Measurements from ENCODE around the gene P4HA1. TPM values are rescaled to one million over a fixed set of nuclear protein-coding genes. Genes with fewer than 3 reads are reported as not detected.
"Not testable (repeated sequence)": the region's sequence is repeated elsewhere in the genome, so short reads cannot be mapped to it uniquely, and the experiment has no call there.

The P4HA1 gene
- total and polyA plus RNA-seq, 4 donors: 10.6 to 72.5 (median 28.6) TPM

DNA sequence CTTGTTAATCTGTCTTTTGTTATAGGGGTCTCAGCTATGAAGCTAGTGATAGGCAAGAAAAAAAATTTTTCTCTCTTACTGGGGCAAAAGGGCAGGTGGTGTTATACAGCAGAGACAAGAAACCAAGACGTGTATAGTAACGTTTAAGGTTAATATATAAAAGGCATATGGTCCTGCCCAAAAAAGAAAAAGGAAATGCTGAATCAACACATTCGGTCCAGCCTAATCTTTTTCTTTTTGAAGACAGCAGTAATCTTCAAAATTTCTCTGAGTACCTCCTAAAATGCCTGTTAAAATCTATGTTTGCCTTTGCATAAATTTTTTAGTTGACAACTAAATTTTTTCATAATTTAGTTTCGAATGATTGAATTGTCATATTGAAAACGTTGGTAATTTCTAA is 54.5 kb downstream of the P4HA1 start:
- H3K4me3 ChIP-seq (ENCODE audit: low read length in 2 of 2): no peak overlapping the region
- no peaks in the 10 kb centered on the region for H3K36me3 ChIP-seq (ENCODE audit: control insufficient read depth in 1 of 2, insufficient read depth in 2 of 2, low read length in 1 of 2)
- no peak overlapping the region for H3K27ac ChIP-seq (ENCODE audit: low read depth in 1 of 2, low read length in 2 of 2)
- intact Hi-C loops (cut with DNase I): no loop called here
- WGBS, 2 donors: 93 to 95% methylated on average over 5 of the region's 5 CpGs
- ATAC-seq (ENCODE audit: low FRiP score) (no peak), DNase-seq (no peak)
- H3K4me1 ChIP-seq (ENCODE audit: control insufficient read depth in 1 of 2, insufficient read depth in 2 of 2, low read length in 2 of 2): no peaks in the 10 kb centered on the region
- H3K9me3 ChIP-seq (ENCODE audit: control insufficient read depth, low read length): no peaks in the 10 kb centered on the region
- H3K27me3 ChIP-seq (ENCODE audit: control insufficient read depth in 1 of 2, insufficient read depth in 2 of 2, low read length in 1 of 2): no peaks in the 10 kb centered on the region

DNA sequence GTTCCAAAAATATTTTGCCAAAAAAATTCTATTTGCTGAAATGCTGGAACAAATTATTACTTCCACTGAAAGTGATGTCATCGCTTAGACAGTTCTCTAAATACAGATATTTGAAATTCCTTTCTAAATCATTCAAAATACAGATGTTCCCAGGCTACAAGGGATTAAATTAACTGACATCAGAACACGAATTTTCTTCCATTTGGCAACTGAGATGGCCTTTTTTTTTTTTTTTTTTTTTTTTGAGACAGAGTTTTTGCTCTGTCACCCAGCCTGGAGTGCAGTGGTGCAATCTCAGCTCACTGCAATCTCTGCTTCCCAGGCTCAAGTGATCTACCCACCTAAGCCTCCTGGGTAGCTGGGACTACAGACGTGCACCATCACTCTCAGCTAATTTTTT is 57.0 kb downstream of the P4HA1 start:
- Histone ChIP-seq H3K27me3 (ENCODE audit: control insufficient read depth in 1 of 2, insufficient read depth in 2 of 2, low read length in 1 of 2) (no peaks in the 10 kb centered on the region), H3K4me1 (ENCODE audit: control insufficient read depth in 1 of 2, insufficient read depth in 2 of 2, low read length in 2 of 2) (no peaks in the 10 kb centered on the region), H3K9me3 (ENCODE audit: control insufficient read depth, low read length) (no peaks in the 10 kb centered on the region), H3K27ac (ENCODE audit: low read depth in 1 of 2, low read length in 2 of 2) (no peak overlapping the region), H3K36me3 (ENCODE audit: control insufficient read depth in 1 of 2, insufficient read depth in 2 of 2, low read length in 1 of 2) (no peaks in the 10 kb centered on the region), H3K4me3 (ENCODE audit: low read length in 2 of 2) (no peak overlapping the region)
- intact Hi-C loops (cut with DNase I): no loop called here
- DNase-seq (no peak), ATAC-seq (ENCODE audit: low FRiP score) (peak; percentile 63)
- 52 to 58% methylated on average over 3 of the region's 3 CpGs for WGBS, 2 donors

DNA sequence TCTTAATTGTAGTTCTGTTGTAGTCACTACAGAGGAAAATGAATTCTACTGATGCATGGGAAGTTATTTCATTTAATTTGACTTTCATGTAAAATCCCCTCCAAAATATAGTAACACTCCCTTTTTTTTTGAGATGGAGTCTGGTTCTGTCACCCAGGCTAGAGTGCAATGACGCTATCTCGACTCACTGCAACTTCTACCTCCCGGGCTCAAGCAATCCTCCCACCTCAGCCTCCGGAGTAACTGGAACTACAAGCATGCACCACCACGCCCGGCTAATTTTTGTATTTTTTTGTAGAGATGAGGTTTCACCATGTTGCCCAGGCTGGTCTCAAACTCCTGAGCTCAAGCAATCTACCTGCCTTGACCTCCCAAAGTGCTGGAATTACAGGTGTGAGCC is 60.4 kb downstream of the P4HA1 start:
- intact Hi-C loops (cut with DNase I); H3K4me1 ChIP-seq (ENCODE audit: control insufficient read depth in 1 of 2, insufficient read depth in 2 of 2, low read length in 2 of 2); ATAC-seq (ENCODE audit: low FRiP score); DNase-seq; H3K27me3 ChIP-seq (ENCODE audit: control insufficient read depth in 1 of 2, insufficient read depth in 2 of 2, low read length in 1 of 2); H3K27ac ChIP-seq (ENCODE audit: low read depth in 1 of 2, low read length in 2 of 2); H3K9me3 ChIP-seq (ENCODE audit: control insufficient read depth, low read length); H3K36me3 ChIP-seq (ENCODE audit: control insufficient read depth in 1 of 2, insufficient read depth in 2 of 2, low read length in 1 of 2); H3K4me3 ChIP-seq (ENCODE audit: low read length in 2 of 2): not testable (repeated sequence)
- 89 to 95% methylated on average over 6 of the region's 6 CpGs for WGBS, 2 donors

DNA sequence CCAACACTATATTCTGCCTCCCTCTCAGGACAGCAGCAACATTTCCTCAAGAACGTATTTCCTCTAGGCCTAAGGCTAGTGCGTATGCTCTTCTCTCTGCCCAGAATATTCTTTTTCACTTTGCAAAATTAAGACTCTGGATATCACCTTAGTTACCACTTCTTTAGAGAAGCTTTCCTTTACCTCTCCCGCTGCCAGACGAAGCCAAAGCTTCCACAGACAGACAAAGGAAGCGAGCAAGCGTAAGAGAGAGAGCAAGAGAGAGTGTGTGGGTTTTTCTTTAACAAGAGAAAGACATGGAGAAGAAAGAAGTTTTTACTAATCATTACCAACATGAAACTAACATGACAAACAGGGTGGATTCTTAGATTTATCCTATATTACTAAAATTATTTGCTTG is 64.1 kb downstream of the P4HA1 start:
- WGBS, 2 donors: 95 to 96% methylated on average over 6 of the region's 6 CpGs
- no peaks in the 10 kb centered on the region for H3K9me3 ChIP-seq (ENCODE audit: control insufficient read depth, low read length)
- H3K4me1 ChIP-seq (ENCODE audit: control insufficient read depth in 1 of 2, insufficient read depth in 2 of 2, low read length in 2 of 2): no peaks in the 10 kb centered on the region
- H3K27ac ChIP-seq (ENCODE audit: low read depth in 1 of 2, low read length in 2 of 2): no peak overlapping the region
- H3K27me3 ChIP-seq (ENCODE audit: control insufficient read depth in 1 of 2, insufficient read depth in 2 of 2, low read length in 1 of 2): no peaks in the 10 kb centered on the region
- no peak overlapping the region for H3K4me3 ChIP-seq (ENCODE audit: low read length in 2 of 2)
- intact Hi-C loops (cut with DNase I): no loop called here
- ATAC-seq (ENCODE audit: low FRiP score) (no peak), DNase-seq (no peak)
- peaks cover 0 to 5% of the 10 kb centered on the region in 2 donors for H3K36me3 ChIP-seq (ENCODE audit: control insufficient read depth in 1 of 2, insufficient read depth in 2 of 2, low read length in 1 of 2)

DNA sequence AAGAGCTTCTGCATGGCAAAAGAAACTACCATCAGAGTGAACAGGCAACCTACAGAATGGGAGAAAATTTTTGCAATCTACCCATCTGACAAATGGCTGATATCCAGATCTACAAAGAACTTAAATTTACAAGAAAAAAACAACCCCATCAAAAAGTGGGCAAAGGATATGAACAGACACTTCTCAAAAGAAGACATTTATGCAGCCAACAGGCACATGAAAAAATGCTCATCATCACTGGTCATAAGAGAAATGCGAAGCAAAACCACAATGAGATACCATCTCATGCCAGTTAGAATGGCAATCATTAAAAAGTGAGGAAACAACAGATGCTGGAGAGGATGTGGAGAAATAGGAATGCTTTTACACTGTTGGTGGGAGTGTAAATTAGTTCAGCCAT is 70.0 kb downstream of the P4HA1 start:
- H3K27ac ChIP-seq (ENCODE audit: low read depth in 1 of 2, low read length in 2 of 2); H3K36me3 ChIP-seq (ENCODE audit: control insufficient read depth in 1 of 2, insufficient read depth in 2 of 2, low read length in 1 of 2); H3K9me3 ChIP-seq (ENCODE audit: control insufficient read depth, low read length); intact Hi-C loops (cut with DNase I); DNase-seq; H3K4me1 ChIP-seq (ENCODE audit: control insufficient read depth in 1 of 2, insufficient read depth in 2 of 2, low read length in 2 of 2); H3K4me3 ChIP-seq (ENCODE audit: low read length in 2 of 2); H3K27me3 ChIP-seq (ENCODE audit: control insufficient read depth in 1 of 2, insufficient read depth in 2 of 2, low read length in 1 of 2); ATAC-seq (ENCODE audit: low FRiP score): not testable (repeated sequence)
- WGBS, 2 donors: 93 to 97% methylated on average over 1 of the region's 1 CpG

DNA sequence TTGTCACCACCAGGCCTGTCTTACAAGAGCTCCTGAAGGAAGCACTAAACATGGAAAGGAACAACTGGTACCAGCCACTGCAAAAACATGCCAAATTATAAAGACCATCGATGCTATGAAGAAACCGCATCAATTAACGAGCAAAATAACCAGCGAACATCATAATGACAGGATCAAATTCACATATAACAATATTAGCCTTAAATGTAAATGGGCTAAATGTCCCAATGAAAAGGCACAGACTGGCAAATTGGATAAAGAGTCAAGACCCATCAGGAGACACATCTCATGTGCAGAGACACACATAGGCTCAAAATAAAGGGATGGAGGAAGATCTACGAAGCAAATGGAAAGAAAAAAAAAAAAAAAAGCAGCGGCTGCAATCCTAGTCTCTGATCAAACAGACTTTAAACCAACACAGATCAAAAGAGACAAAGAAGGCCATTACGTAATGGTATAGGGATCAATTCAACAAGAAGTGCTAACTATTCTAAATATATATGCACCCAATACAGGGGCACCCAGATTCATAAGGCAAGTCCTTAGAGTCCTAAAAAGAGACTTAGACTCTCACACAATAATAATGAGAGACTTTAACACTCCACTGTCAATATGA is 73.1 kb downstream of the P4HA1 start:
- H3K4me1 ChIP-seq (ENCODE audit: control insufficient read depth in 1 of 2, insufficient read depth in 2 of 2, low read length in 2 of 2); DNase-seq; H3K27me3 ChIP-seq (ENCODE audit: control insufficient read depth in 1 of 2, insufficient read depth in 2 of 2, low read length in 1 of 2); H3K9me3 ChIP-seq (ENCODE audit: control insufficient read depth, low read length); H3K36me3 ChIP-seq (ENCODE audit: control insufficient read depth in 1 of 2, insufficient read depth in 2 of 2, low read length in 1 of 2); intact Hi-C loops (cut with DNase I); H3K4me3 ChIP-seq (ENCODE audit: low read length in 2 of 2); ATAC-seq (ENCODE audit: low FRiP score); H3K27ac ChIP-seq (ENCODE audit: low read depth in 1 of 2, low read length in 2 of 2): not testable (repeated sequence)
- 96 to 97% methylated on average over 7 of the region's 7 CpGs for WGBS, 2 donors

DNA sequence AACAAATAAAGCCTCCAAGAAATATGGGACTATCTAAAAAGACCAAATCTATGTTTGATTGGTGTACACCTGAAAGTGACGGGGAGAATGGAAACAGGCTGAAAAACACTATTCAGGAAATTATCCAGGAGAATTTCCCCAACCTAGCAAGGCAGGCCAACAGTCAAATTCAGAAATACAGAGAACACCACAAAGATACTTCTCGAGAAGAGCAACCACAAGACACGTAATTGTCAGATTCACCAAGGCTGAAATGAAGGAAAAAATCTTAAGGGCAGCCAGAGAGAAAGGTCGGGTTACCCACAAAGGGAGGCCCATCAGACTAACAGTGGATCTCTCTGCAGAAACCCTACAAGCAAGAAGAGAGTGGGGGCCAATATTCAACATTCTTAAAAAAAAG is 73.7 kb downstream of the P4HA1 start:
- H3K4me3 ChIP-seq (ENCODE audit: low read length in 2 of 2); H3K4me1 ChIP-seq (ENCODE audit: control insufficient read depth in 1 of 2, insufficient read depth in 2 of 2, low read length in 2 of 2); intact Hi-C loops (cut with DNase I); H3K27ac ChIP-seq (ENCODE audit: low read depth in 1 of 2, low read length in 2 of 2); ATAC-seq (ENCODE audit: low FRiP score); H3K27me3 ChIP-seq (ENCODE audit: control insufficient read depth in 1 of 2, insufficient read depth in 2 of 2, low read length in 1 of 2); H3K36me3 ChIP-seq (ENCODE audit: control insufficient read depth in 1 of 2, insufficient read depth in 2 of 2, low read length in 1 of 2); DNase-seq; H3K9me3 ChIP-seq (ENCODE audit: control insufficient read depth, low read length): not testable (repeated sequence)
- 90 to 98% methylated on average over 4 of the region's 4 CpGs for WGBS, 2 donors

DNA sequence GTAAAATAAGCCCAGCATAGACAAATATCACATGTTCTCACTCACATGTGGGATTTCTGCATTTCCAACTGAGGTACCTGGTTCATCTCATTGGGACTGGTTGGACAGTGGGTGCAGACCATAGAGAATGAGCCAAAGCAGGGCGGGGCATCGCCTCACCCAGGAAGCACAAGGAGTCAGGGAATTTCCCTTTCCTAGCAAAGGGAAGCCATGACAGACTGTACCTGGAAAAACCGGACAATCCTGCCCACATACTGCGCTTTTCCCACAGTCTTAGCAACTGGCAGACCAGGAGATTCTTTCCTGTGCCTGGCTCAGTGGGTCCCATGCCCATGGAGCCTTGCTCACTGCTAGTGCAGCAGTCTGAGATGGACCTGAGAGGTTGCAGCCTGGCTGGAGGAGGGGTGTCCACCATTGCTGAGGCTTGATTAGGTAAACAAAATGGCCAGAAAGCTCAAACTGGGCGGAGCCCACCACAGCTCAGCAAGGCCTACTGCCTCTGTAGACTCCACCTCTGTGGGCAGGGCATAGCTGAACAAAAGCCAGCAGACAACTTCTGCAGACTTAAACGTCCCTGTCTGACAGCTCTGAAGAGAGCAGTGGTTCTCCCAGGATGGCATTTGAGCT is 75.0 kb downstream of the P4HA1 start:
- H3K27ac ChIP-seq (ENCODE audit: low read depth in 1 of 2, low read length in 2 of 2); ATAC-seq (ENCODE audit: low FRiP score); H3K36me3 ChIP-seq (ENCODE audit: control insufficient read depth in 1 of 2, insufficient read depth in 2 of 2, low read length in 1 of 2); H3K4me3 ChIP-seq (ENCODE audit: low read length in 2 of 2); intact Hi-C loops (cut with DNase I); H3K27me3 ChIP-seq (ENCODE audit: control insufficient read depth in 1 of 2, insufficient read depth in 2 of 2, low read length in 1 of 2); H3K9me3 ChIP-seq (ENCODE audit: control insufficient read depth, low read length); DNase-seq; H3K4me1 ChIP-seq (ENCODE audit: control insufficient read depth in 1 of 2, insufficient read depth in 2 of 2, low read length in 2 of 2): not testable (repeated sequence)
- WGBS, 2 donors: 82 to 83% methylated on average over 6 of the region's 6 CpGs

DNA sequence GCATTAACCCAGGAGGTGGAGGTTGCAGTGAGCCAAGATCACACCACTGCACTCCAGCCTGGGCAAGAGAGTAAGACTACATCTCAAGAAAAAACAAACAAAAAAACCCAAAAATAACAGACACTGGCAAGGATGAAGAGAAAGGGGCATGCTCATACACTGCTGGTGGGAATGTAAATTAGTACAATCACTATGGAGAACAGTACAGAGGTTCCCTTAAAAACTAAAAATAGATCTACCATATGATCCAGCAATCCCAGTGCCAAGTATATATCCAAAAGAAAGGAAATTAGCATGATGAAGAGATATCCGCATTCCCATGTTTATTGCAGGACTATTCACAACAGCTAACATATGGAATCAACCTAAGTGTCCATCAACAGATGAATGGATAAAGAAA is 75.6 kb downstream of the P4HA1 start:
- Histone ChIP-seq H3K4me3 (ENCODE audit: low read length in 2 of 2) (no peak overlapping the region), H3K27ac (ENCODE audit: low read depth in 1 of 2, low read length in 2 of 2) (no peak overlapping the region), H3K9me3 (ENCODE audit: control insufficient read depth, low read length) (no peaks in the 10 kb centered on the region), H3K27me3 (ENCODE audit: control insufficient read depth in 1 of 2, insufficient read depth in 2 of 2, low read length in 1 of 2) (no peaks in the 10 kb centered on the region), H3K4me1 (ENCODE audit: control insufficient read depth in 1 of 2, insufficient read depth in 2 of 2, low read length in 2 of 2) (no peaks in the 10 kb centered on the region), H3K36me3 (ENCODE audit: control insufficient read depth in 1 of 2, insufficient read depth in 2 of 2, low read length in 1 of 2) (peaks cover 0 to 2% of the 10 kb centered on the region in 2 donors)
- intact Hi-C loops (cut with DNase I): no loop called here
- ATAC-seq (ENCODE audit: low FRiP score) (no peak), DNase-seq (no peak)
- WGBS, 2 donors: 90 to 94% methylated on average over 1 of the region's 1 CpG

All from aorta (tissue), 5 donors.